Thoracic aorta (tissue), 2 donors: ENCODE results near the gene ZNF14. TPM values are rescaled to one million over a fixed set of nuclear protein-coding genes. Genes with fewer than 3 reads are reported as not detected.

Source experiments
- total RNA-seq, 2 donors: library from RNA; depleted of rRNA; stranded (reverse); fragments of >200 nt; gene quantifications; one replicate each; pipeline versions ENCODE4 v1.1.0 to v1.2.3, GENCODE V29; 2016

The ZNF14 gene
- total RNA-seq, 2 donors from 2014 or later: 6.9 to 11.6 TPM

Other genes starting within 250 kb of the ZNF14 start
- 1 to 10 TPM; 1.5 to 3.6 TPM for gene TSSK6, start 217.6 kb downstream of the ZNF14 start, total RNA-seq
- 10 to 100 TPM; 15.5 to 60.8 TPM for gene NDUFA13, start 216.9 kb downstream of the ZNF14 start, total RNA-seq
- gene YJEFN3, start 204.2 kb downstream of the ZNF14 start, total RNA-seq: 1 to 10 TPM; 2.0 to 7.9 TPM
- 1 to 10 TPM in 1 of 2 donors, under 1 TPM in 1; 0.81 to 1.5 TPM for gene CILP2, start 194.8 kb downstream of the ZNF14 start, total RNA-seq
- not detected for gene PBX4, start 114.4 kb downstream of the ZNF14 start, total RNA-seq
- 10 to 100 TPM in 1 of 2 donors, 1 to 10 TPM in 1; 4.2 to 11.6 TPM for gene LPAR2, start 104.9 kb downstream of the ZNF14 start, total RNA-seq
- 10 to 100 TPM; 12.5 to 13.1 TPM for gene GMIP, start 89.5 kb downstream of the ZNF14 start, total RNA-seq
- 100 to 1,000 TPM in 1 of 2 donors, 10 to 100 TPM in 1; 95.0 to 150 TPM for gene ATP13A1, start 69.4 kb downstream of the ZNF14 start, total RNA-seq
- gene ZNF101, start 64.3 kb downstream of the ZNF14 start, total RNA-seq: 1 to 10 TPM; 2.2 to 8.3 TPM
- gene ZNF506, start 88.6 kb upstream of the ZNF14 start, total RNA-seq: 10 to 100 TPM; 55.5 to 66.7 TPM
- 1 to 10 TPM; 3.0 to 9.0 TPM for gene ZNF253, start 132.8 kb upstream of the ZNF14 start, total RNA-seq
- gene ZNF93, start 167.8 kb upstream of the ZNF14 start, total RNA-seq: 10 to 100 TPM in 1 of 2 donors, 1 to 10 TPM in 1; 3.0 to 11.6 TPM